GM12872 (cell line): ENCODE measurements around the gene CYP2U1.

Source experiments
- CTCF ChIP-seq: IDR thresholded peaks from 3 replicates; pipeline ENCODE4 v1.5.1; 2011; ENCODE audit warnings: low read depth, mild to moderate bottlenecking, low read length, moderate library complexity; ENCODE audit not compliant: insufficient read depth

The CYP2U1 gene

GRCh38 chr4:107996949-107997788 is 65.8 kb downstream of the CYP2U1 start:
- no peak for TF ChIP-seq CTCF

GRCh38 chr4:107997794-107998193 is 66.4 kb downstream of the CYP2U1 start:
- TF ChIP-seq CTCF: no peak

GRCh38 chr4:107999932-108000539 is 68.7 kb downstream of the CYP2U1 start:
- no peak for TF ChIP-seq CTCF

GRCh38 chr4:108001540-108002135 is 70.3 kb downstream of the CYP2U1 start:
- TF ChIP-seq CTCF: no peak
